Neural progenitor cell (in vitro differentiated cells): Measurements from ENCODE around the gene GATAD1.

ENCODE experiments used
- EZH2 ChIP-seq: fragments of 200-600 bp; sonication (generic); IDR thresholded peaks from 2 replicates; pipeline ENCODE4 v1.6.1; 2017; ENCODE audit warnings: antibody characterized with exemption, mild to moderate bottlenecking, moderate library complexity
- EZH2phosphoT487 ChIP-seq: fragments of 200-600 bp; sonication (generic); IDR thresholded peaks from 2 replicates; pipeline ENCODE4 v1.6.1; 2017; ENCODE audit warnings: antibody characterized with exemption
- TF ChIP-seq, protein P1 (sequence below): fragments of 200-600 bp; sonication (generic); IDR thresholded peaks from 2 replicates; pipeline ENCODE4 v1.5.1; 2017; ENCODE audit warnings: antibody characterized with exemption, mild to moderate bottlenecking

GRCh38 chr7:92409357-92409756 is 37.9 kb upstream of the GATAD1 start:
- TF ChIP-seq, protein P1, sequence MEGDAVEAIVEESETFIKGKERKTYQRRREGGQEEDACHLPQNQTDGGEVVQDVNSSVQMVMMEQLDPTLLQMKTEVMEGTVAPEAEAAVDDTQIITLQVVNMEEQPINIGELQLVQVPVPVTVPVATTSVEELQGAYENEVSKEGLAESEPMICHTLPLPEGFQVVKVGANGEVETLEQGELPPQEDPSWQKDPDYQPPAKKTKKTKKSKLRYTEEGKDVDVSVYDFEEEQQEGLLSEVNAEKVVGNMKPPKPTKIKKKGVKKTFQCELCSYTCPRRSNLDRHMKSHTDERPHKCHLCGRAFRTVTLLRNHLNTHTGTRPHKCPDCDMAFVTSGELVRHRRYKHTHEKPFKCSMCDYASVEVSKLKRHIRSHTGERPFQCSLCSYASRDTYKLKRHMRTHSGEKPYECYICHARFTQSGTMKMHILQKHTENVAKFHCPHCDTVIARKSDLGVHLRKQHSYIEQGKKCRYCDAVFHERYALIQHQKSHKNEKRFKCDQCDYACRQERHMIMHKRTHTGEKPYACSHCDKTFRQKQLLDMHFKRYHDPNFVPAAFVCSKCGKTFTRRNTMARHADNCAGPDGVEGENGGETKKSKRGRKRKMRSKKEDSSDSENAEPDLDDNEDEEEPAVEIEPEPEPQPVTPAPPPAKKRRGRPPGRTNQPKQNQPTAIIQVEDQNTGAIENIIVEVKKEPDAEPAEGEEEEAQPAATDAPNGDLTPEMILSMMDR = no peak
- TF ChIP-seq EZH2 (no peak), EZH2phosphoT487 (no peak)
